Endothelial cell (in vitro differentiated cells): ENCODE results near the gene TMED6. TPM values are rescaled to one million over a fixed set of nuclear protein-coding genes. Genes with fewer than 3 reads are reported as not detected.

ENCODE experiments used
- DNase-seq: peaks from one replicate; pipeline ENCODE4 v3.0.0; 2021; ENCODE audit warnings: low spot score
- H3K27ac Mint-ChIP-seq: one replicate; pipeline ENCODE4 v1.8.0; 2021; ENCODE audit warnings: mixed read lengths, inconsistent platforms; ENCODE audit not compliant: unreplicated experiment
- H3K27me3 Mint-ChIP-seq: one replicate; pipeline ENCODE4 v1.8.0; 2021; ENCODE audit warnings: mild to moderate bottlenecking, moderate library complexity, mixed read lengths, inconsistent platforms; ENCODE audit not compliant: unreplicated experiment
- H3K36me3 Mint-ChIP-seq: one replicate; pipeline ENCODE4 v1.8.0; 2021; ENCODE audit warnings: mild to moderate bottlenecking, low read depth, mixed read lengths, inconsistent platforms; ENCODE audit not compliant: unreplicated experiment
- H3K4me1 Mint-ChIP-seq: one replicate; pipeline ENCODE4 v1.8.0; 2021; ENCODE audit warnings: mild to moderate bottlenecking, mixed read lengths, inconsistent platforms; ENCODE audit not compliant: unreplicated experiment
- H3K4me3 Mint-ChIP-seq: one replicate; pipeline ENCODE4 v1.8.0; 2021; ENCODE audit warnings: mild to moderate bottlenecking, mixed read lengths, inconsistent platforms; ENCODE audit not compliant: unreplicated experiment
- H3K9me3 Mint-ChIP-seq: one replicate; pipeline ENCODE4 v1.8.0; 2021; ENCODE audit warnings: mixed read lengths, inconsistent platforms; ENCODE audit not compliant: unreplicated experiment
- total RNA-seq: library from RNA; stranded (reverse); fragmentation: NEBNext Ultra II Directional; extraction: Animal tissue kit (Norgen Biotek cat#: 25700); gene quantifications from one replicate; pipeline ENCODE4 v1.2.1, GENCODE V29; 2021; ENCODE audit not compliant: unreplicated experiment
- TF ChIP-seq, protein P1 (sequence below): fragments of 200-600 bp; sonication (generic); IDR thresholded peaks from one replicate; pipeline ENCODE4 v1.5.0; 2021; ENCODE audit warnings: antibody characterized with exemption; ENCODE audit not compliant: unreplicated experiment

TMED6 gene
- total RNA-seq, 1 donor from 2014 or later = 1.2 TPM

DNA sequence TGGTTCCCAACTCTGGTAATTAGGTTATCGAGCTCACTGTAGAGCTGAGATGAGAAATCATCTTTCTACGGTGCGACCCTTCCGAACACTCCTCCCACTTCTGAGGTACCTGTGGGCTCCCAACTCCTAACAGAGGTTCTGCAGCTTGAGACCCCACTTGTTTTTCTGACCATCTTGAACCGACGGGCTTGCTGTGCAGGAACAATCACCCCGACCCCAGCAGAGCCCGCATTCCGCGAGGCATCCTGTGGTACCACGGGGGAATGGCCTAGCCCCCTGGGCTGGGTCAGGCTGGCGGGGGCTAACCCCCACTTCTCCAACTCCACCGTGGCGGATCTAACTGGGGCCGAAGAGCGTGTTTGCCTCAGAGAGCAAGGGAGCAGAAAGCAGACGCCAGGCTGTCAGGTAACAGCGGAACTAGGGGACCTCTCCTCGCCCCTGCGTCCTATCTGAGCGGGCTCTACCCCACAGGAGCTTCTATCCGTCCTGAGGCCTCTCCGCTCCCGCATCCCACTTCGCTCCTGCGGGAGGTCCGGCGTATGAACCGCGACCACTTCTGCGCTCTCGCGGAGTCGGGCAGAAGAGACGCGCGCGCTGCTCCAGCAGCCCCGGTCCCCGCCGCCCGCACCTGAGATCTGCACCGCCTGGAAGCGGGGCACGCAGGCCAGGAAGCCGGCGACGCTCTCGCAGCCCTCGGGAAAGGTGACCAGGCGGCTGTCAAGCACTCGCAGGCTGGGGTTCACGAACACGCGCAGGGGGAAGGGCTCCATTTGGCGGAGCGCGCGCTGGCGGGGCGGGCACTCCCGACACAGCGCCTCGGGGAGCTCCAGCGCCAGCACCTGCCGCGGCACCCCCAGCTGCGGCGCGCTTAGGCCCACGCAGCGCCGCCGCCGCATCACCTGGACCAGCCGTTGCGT, 22.0 kb downstream of the TMED6 start:
- Mint-ChIP-seq H3K36me3 (peaks cover 32% of the 10 kb centered on the region), H3K4me1 (peaks cover 14% of the 10 kb centered on the region), H3K4me3 (peak overlapping the region; percentile 88), H3K9me3 (no peaks in the 10 kb centered on the region), H3K27ac (peak overlapping the region; percentile 24), H3K27me3 (peaks cover 12% of the 10 kb centered on the region)
- DNase-seq = peak; percentile 34
- TF ChIP-seq, protein P1, sequence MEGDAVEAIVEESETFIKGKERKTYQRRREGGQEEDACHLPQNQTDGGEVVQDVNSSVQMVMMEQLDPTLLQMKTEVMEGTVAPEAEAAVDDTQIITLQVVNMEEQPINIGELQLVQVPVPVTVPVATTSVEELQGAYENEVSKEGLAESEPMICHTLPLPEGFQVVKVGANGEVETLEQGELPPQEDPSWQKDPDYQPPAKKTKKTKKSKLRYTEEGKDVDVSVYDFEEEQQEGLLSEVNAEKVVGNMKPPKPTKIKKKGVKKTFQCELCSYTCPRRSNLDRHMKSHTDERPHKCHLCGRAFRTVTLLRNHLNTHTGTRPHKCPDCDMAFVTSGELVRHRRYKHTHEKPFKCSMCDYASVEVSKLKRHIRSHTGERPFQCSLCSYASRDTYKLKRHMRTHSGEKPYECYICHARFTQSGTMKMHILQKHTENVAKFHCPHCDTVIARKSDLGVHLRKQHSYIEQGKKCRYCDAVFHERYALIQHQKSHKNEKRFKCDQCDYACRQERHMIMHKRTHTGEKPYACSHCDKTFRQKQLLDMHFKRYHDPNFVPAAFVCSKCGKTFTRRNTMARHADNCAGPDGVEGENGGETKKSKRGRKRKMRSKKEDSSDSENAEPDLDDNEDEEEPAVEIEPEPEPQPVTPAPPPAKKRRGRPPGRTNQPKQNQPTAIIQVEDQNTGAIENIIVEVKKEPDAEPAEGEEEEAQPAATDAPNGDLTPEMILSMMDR = no peak

DNA sequence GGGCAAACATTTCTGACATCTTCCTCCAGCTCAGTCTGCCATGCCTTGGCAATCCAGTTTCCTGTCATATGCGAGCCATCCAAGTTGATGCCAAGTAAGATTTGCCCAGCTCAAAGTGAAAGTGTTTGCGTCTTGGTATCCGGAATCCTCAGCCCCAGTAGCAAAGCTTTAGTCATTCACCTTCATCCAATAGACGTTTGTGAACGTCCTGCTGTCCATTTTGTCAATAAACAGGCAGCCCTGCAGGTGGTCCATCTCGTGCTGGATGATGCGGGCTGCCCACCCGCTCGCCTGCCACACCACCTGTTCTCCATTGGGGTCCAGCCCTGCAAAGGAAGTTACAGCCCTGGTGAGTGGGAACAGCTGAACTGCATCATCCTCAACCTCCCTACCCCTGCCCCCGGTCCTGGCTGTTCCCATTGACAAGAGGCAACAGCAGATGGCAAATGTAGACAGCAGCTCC, 22.7 kb downstream of the TMED6 start:
- Mint-ChIP-seq H3K36me3 (peaks cover 32% of the 10 kb centered on the region), H3K27ac (no peak overlapping the region), H3K4me1 (peaks cover 14% of the 10 kb centered on the region), H3K27me3 (peaks cover 13% of the 10 kb centered on the region), H3K9me3 (no peaks in the 10 kb centered on the region), H3K4me3 (peak overlapping the region; percentile 88)
- no peak for DNase-seq
- TF ChIP-seq, protein P1 = no peak

DNA sequence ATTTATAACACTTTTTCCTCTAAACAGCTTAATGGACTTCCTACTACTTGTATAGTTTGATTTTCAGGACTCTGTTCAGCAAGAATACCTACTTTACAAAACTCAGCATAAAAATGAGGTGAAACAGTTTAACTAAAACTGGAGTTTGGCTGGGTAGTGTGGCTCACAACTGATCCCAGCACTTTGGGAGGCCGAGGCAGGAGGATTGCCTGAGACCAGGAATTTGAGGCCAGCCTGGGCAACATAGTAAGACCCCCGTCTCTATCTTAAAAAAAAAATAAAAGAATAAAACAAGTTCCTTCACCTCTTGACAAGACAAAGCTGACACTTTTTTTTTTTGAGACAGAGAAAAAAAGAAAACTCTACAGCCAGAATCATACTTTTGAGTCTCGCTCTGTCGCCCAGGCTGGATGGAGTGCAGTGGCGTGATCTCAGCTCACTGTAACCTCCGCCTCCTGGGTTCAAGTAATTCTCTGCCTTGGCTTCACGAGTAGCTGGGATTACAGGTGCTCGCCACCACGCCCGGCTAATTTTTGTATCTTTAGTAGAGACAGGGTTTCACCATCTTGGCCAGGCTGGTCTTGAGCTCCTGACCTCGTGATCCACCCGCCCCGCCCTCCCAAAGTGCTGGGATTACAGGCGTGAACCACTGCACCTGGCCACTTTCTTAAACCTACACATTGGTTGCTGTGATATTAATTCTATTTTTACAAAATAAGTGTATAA, 23.8 kb downstream of the TMED6 start:
- H3K4me3 Mint-ChIP-seq = no peak overlapping the region
- no peak for DNase-seq
- peak overlapping the region; percentile 18 for H3K27ac Mint-ChIP-seq
- TF ChIP-seq, protein P1 = no peak
- peaks cover 29% of the 10 kb centered on the region for H3K36me3 Mint-ChIP-seq
- H3K9me3 Mint-ChIP-seq = no peaks in the 10 kb centered on the region
- H3K27me3 Mint-ChIP-seq = peaks cover 13% of the 10 kb centered on the region
- H3K4me1 Mint-ChIP-seq = peaks cover 14% of the 10 kb centered on the region

DNA sequence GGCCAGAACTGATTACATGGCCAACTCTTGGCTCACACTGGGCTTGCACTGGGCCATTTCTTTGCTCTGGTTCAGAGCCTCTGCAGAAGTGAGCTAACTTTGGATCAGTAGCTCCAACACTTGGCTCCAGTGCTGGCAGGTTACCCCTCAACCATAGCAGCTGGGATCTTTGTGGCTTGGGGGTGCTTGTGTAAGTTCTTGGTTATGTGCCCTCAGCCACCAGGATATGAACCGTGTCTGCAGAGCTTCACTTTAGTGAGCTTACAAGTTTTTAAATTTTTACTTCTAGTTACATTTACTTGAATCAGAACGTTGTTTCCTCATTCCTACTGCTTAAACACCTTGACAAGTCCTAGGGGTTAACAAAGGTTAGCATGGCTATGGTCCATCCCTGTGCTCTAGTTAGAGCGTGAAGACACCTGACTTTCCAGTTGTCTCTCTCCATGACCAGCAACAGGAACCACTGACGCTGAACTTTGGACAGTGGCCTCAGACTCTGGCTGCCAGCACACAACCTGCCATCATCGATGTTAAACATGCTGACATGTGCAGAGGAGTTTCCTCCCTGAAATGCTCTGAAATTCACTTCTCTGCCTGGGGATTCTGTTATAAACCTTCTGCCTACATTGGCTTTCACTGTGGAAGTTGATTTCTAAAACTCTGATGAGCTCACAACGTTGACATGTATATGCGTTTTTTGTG, 25.3 kb downstream of the TMED6 start:
- H3K4me3 Mint-ChIP-seq = no peak overlapping the region
- TF ChIP-seq, protein P1 = no peak
- H3K36me3 Mint-ChIP-seq = peaks cover 37% of the 10 kb centered on the region
- DNase-seq = no peak
- H3K27ac Mint-ChIP-seq = peak overlapping the region; percentile 31
- peaks cover 14% of the 10 kb centered on the region for H3K4me1 Mint-ChIP-seq
- peaks cover 11% of the 10 kb centered on the region for H3K27me3 Mint-ChIP-seq
- H3K9me3 Mint-ChIP-seq = no peaks in the 10 kb centered on the region
